ENCODE measurements around the gene CCDC190. TPM values are rescaled to one million over a fixed set of nuclear protein-coding genes. Genes with fewer than 3 reads are reported as not detected.
A peak's percentile ranks its signal among the peaks of the same experiment; 100 is the strongest.

CCDC190 gene
- total and polyA plus RNA-seq, 2 of the 4 experiments (the other 2 are of a cell fraction), result 0.10 to 0.36 TPM

DNA sequence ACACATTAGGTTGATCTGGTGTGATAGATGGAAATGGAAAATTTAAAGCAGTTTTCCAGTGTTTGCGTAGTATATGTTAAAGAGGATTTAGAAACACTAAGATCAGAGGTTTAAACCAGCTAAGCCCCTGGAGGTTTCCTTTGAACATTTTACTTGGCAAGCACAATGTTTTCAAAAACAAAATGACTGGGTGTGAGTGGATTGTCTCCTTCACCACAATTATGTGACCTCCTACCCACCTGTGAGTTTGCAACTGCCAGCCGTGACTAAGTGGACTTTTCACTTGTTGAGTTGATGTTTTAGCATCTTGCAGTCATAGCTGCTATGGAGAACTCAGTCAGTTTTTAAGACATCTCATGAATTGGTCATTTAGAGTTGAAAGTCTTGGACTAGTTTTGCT is 4.7 kb downstream of the CCDC190 start:
- no peak overlapping the region for H3K56ac ChIP-seq (ENCODE audit: extremely low read depth, insufficient read depth, low read length)
- H3K9me1 ChIP-seq (ENCODE audit: insufficient read depth, low read length), result no peaks in the 10 kb centered on the region
- no peak overlapping the region for H3K9ac ChIP-seq (ENCODE audit: low read depth, low read length)
- TF ChIP-seq MXI1 (IDR thresholded peaks at IDR 0.05; ENCODE audit: borderline replicate concordance, low read depth, low read length), result no peak
- TF ChIP-seq, protein P1, sequence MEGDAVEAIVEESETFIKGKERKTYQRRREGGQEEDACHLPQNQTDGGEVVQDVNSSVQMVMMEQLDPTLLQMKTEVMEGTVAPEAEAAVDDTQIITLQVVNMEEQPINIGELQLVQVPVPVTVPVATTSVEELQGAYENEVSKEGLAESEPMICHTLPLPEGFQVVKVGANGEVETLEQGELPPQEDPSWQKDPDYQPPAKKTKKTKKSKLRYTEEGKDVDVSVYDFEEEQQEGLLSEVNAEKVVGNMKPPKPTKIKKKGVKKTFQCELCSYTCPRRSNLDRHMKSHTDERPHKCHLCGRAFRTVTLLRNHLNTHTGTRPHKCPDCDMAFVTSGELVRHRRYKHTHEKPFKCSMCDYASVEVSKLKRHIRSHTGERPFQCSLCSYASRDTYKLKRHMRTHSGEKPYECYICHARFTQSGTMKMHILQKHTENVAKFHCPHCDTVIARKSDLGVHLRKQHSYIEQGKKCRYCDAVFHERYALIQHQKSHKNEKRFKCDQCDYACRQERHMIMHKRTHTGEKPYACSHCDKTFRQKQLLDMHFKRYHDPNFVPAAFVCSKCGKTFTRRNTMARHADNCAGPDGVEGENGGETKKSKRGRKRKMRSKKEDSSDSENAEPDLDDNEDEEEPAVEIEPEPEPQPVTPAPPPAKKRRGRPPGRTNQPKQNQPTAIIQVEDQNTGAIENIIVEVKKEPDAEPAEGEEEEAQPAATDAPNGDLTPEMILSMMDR (conservative IDR thresholded peaks at IDR 0.05; ENCODE audit: low read depth, low read length), result no peak
- peak; percentile 66; the same call in 1 of the 2 replicates for TF ChIP-seq CEBPB (IDR thresholded peaks at IDR 0.05; ENCODE audit: low read depth, low read length)
- no peak for TF ChIP-seq RAD21 (IDR thresholded peaks at IDR 0.05; ENCODE audit: low read length)
- TF ChIP-seq FOS (IDR thresholded peaks at IDR 0.05; ENCODE audit: low read depth, low read length), result no peak; the same call in none of the 2 replicates
- TF ChIP-seq, protein P2, sequence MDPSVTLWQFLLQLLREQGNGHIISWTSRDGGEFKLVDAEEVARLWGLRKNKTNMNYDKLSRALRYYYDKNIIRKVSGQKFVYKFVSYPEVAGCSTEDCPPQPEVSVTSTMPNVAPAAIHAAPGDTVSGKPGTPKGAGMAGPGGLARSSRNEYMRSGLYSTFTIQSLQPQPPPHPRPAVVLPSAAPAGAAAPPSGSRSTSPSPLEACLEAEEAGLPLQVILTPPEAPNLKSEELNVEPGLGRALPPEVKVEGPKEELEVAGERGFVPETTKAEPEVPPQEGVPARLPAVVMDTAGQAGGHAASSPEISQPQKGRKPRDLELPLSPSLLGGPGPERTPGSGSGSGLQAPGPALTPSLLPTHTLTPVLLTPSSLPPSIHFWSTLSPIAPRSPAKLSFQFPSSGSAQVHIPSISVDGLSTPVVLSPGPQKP (IDR thresholded peaks at IDR 0.05; ENCODE audit: borderline replicate concordance, low read depth, low read length), result no peak
- TF ChIP-seq, protein P3, sequence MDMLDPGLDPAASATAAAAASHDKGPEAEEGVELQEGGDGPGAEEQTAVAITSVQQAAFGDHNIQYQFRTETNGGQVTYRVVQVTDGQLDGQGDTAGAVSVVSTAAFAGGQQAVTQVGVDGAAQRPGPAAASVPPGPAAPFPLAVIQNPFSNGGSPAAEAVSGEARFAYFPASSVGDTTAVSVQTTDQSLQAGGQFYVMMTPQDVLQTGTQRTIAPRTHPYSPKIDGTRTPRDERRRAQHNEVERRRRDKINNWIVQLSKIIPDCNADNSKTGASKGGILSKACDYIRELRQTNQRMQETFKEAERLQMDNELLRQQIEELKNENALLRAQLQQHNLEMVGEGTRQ (IDR thresholded peaks at IDR 0.05; ENCODE audit: low read depth, low read length), result no peak
- TF ChIP-seq NFE2L2 (IDR thresholded peaks at IDR 0.05; ENCODE audit: low read depth, low read length), result peak; percentile 39; the same call in 1 of the 2 replicates
- no peak for TF ChIP-seq SMC3 (IDR thresholded peaks at IDR 0.05; ENCODE audit: low read depth, low read length)
- TF ChIP-seq POLR2A (IDR thresholded peaks at IDR 0.05; ENCODE audit: low read depth, low read length), result no peak
- TF ChIP-seq MAFK (IDR thresholded peaks at IDR 0.05; ENCODE audit: low read depth, low read length), result peak; percentile 19; the same call in 1 of the 2 replicates
- TF ChIP-seq RCOR1 (IDR thresholded peaks at IDR 0.05; ENCODE audit: insufficient replicate concordance, low read length), result peak; percentile 90
- no peak for TF ChIP-seq RFX5 (IDR thresholded peaks at IDR 0.05; ENCODE audit: low read depth, low read length)
- no peak; the same call in 1 of the 2 replicates for TF ChIP-seq CHD1 (IDR thresholded peaks at IDR 0.05; ENCODE audit: low read depth, low read length)
- TF ChIP-seq BHLHE40 (IDR thresholded peaks at IDR 0.05; ENCODE audit: low read depth, low read length), result peak; percentile 47; the same call in 1 of the 2 replicates
- intact Hi-C loops (cut with micrococcal nuclease), result no loop called here
- H3K27ac ChIP-seq (ENCODE audit: insufficient read depth, low read length), result no peak overlapping the region
- H4K5ac ChIP-seq (ENCODE audit: low read depth, low read length), result no peak overlapping the region
- H4K20me1 ChIP-seq (ENCODE audit: insufficient read depth, low read length), result no peaks in the 10 kb centered on the region
- H3K4ac ChIP-seq (ENCODE audit: low read depth, low read length), result no peak overlapping the region
- H2AK5ac ChIP-seq (ENCODE audit: low read depth, low read length), result no peak overlapping the region
- H3K36me3 ChIP-seq (ENCODE audit: control insufficient read depth, insufficient read depth, low read length), result no peaks in the 10 kb centered on the region
- H3K4me2 ChIP-seq (ENCODE audit: low read depth, low read length), result no peak overlapping the region
- no peaks in the 10 kb centered on the region for H3K27me3 ChIP-seq (ENCODE audit: control insufficient read depth, insufficient read depth, low read length)
- peak; percentile 96 for DNase-seq
- ChIA-PET POLR2A (ENCODE audit: unreplicated experiment) (no interaction called here), CTCF (interaction anchor here (0.6 kb wide), 1 partner anchor 505 kb away, joined by 4 read pairs; no protein-coding TSS in a partner anchor)
- no peak overlapping the region for H4K8ac ChIP-seq (ENCODE audit: low read depth in 2 of 2, low read length in 2 of 2)
- H3K4me3 ChIP-seq (ENCODE audit: insufficient read depth, low read depth, low read length), result no peak overlapping the region
- no peak overlapping the region for H3K14ac ChIP-seq (replicated peaks; ENCODE audit: low read depth, low read length)
- in situ Hi-C loops (cut with MboI; ENCODE audit: low sequenced_read_pairs), result loop anchor here (5.0 kb wide), 1 partner anchor 321 kb away; no protein-coding TSS in a partner anchor
- peaks cover 4% of the 10 kb centered on the region; the same call in 1 of the 2 replicates for H3K4me1 ChIP-seq (ENCODE audit: control insufficient read depth, insufficient read depth, low read length)
- H4K91ac ChIP-seq (ENCODE audit: insufficient read depth, low read depth, low read length), result no peak overlapping the region
- no peak overlapping the region for H2BK120ac ChIP-seq (ENCODE audit: low read depth, low read length)
- no TSS peak for BruUV-seq (replicated peaks)
- no peaks in the 10 kb centered on the region for H3K9me3 ChIP-seq (ENCODE audit: control insufficient read depth, insufficient read depth, low read length)
- no peak overlapping the region for H2AK9ac ChIP-seq (replicated peaks; ENCODE audit: low read depth, low read length, poor library complexity)
- peak; percentile 53 for ATAC-seq (ENCODE audit: low read depth)
- H2AFZ ChIP-seq (replicated peaks; ENCODE audit: low read length, poor library complexity), result no peak overlapping the region
- dilution Hi-C loops (cut with HindIII; ENCODE audit: low sequenced_read_pairs, unreplicated experiment), result loop anchor here (25.0 kb wide), 2 partner anchors 206 to 456 kb away; partner anchors contain the start of genes NUF2 and RGS4
- no peak overlapping the region for H2BK20ac ChIP-seq (ENCODE audit: low read depth, low read length)
- WGBS, 2 experiments (ENCODE audit: extremely low coverage in 2 of 2, insufficient read length in 1 of 2), result 43% methylated on average over 1 of the region's 2 CpGs; no CpG with 5 or more reads in 1 of the 2 experiments
- H2BK15ac ChIP-seq (ENCODE audit: low read depth, low read length), result no peak overlapping the region
- peak overlapping the region; percentile 56 for H2BK5ac ChIP-seq (ENCODE audit: low read depth, low read length, poor library complexity, severe bottlenecking)
- no peaks in the 10 kb centered on the region for H3K79me1 ChIP-seq (ENCODE audit: low read depth in 1 of 2, low read length in 2 of 2)
- H3K18ac ChIP-seq (ENCODE audit: low read depth, low read length), result no peak overlapping the region
- no peak overlapping the region for H3K23ac ChIP-seq (ENCODE audit: low read depth, low read length)

All from IMR-90 (cell line).